T-helper 1 cell treated with Interleukin-12 subunit alpha and Interleukin-12 subunit beta and Interleukin-4 antibody, amounts not matched to agents 30 μg/mL and 1 μg/mL, for 36 hours (primary cell): Measurements from ENCODE around the gene TMEM80.

Experiments
- H3K27ac Mint-ChIP-seq: one replicate; pipeline ENCODE4 v1.8.0; 2021; ENCODE audit warnings: mild to moderate bottlenecking, mixed read lengths
- H3K27me3 Mint-ChIP-seq: one replicate; pipeline ENCODE4 v1.8.0; 2021; ENCODE audit warnings: low read depth, mixed read lengths
- H3K36me3 Mint-ChIP-seq: one replicate; pipeline ENCODE4 v1.8.0; 2021; ENCODE audit warnings: low read depth, mixed read lengths
- H3K4me1 Mint-ChIP-seq: one replicate; pipeline ENCODE4 v1.8.0; 2021; ENCODE audit warnings: low read depth, mixed read lengths
- H3K4me3 Mint-ChIP-seq: one replicate; pipeline ENCODE4 v1.8.0; 2021; ENCODE audit warnings: mild to moderate bottlenecking, moderate library complexity, mixed read lengths
- H3K9me3 Mint-ChIP-seq: one replicate; pipeline ENCODE4 v1.8.0; 2021; ENCODE audit warnings: mixed read lengths

The TMEM80 gene

GRCh38 chr11:719214-720016, 23.8 kb downstream of the TMEM80 start:
- Mint-ChIP-seq H3K9me3 (peaks cover 4% of the 10 kb centered on the region), H3K36me3 (no peaks in the 10 kb centered on the region), H3K27ac (no peak overlapping the region), H3K4me1 (peaks cover 7% of the 10 kb centered on the region), H3K4me3 (peak overlapping the region; percentile 64), H3K27me3 (peaks cover 30% of the 10 kb centered on the region)

- peaks cover 7% of the 10 kb centered on the region for H3K4me1 Mint-ChIP-seq
- H3K27ac Mint-ChIP-seq, result no peak overlapping the region
- H3K9me3 Mint-ChIP-seq, result peaks cover 3% of the 10 kb centered on the region
- peaks cover 32% of the 10 kb centered on the region for H3K27me3 Mint-ChIP-seq
- H3K4me3 Mint-ChIP-seq, result peak overlapping the region; percentile 34
- H3K36me3 Mint-ChIP-seq, result no peaks in the 10 kb centered on the region
Observed at GRCh38 chr11:720017-720641, 24.5 kb downstream of the TMEM80 start.

- Mint-ChIP-seq H3K4me3 (no peak overlapping the region), H3K27ac (no peak overlapping the region), H3K4me1 (peaks cover 9% of the 10 kb centered on the region), H3K36me3 (no peaks in the 10 kb centered on the region), H3K27me3 (peaks cover 29% of the 10 kb centered on the region), H3K9me3 (no peaks in the 10 kb centered on the region)
Observed at GRCh38 chr11:720642-721246, 25.1 kb downstream of the TMEM80 start.

GRCh38 chr11:721247-721740, 25.7 kb downstream of the TMEM80 start:
- Mint-ChIP-seq H3K9me3 (no peaks in the 10 kb centered on the region), H3K4me3 (peak overlapping the region; percentile 37), H3K27me3 (peaks cover 29% of the 10 kb centered on the region), H3K4me1 (peaks cover 9% of the 10 kb centered on the region), H3K27ac (no peak overlapping the region), H3K36me3 (no peaks in the 10 kb centered on the region)

- H3K4me1 Mint-ChIP-seq, result peaks cover 11% of the 10 kb centered on the region
- H3K27me3 Mint-ChIP-seq, result peaks cover 29% of the 10 kb centered on the region
- H3K9me3 Mint-ChIP-seq, result no peaks in the 10 kb centered on the region
- peak overlapping the region; percentile 37 for H3K4me3 Mint-ChIP-seq
- no peaks in the 10 kb centered on the region for H3K36me3 Mint-ChIP-seq
- no peak overlapping the region for H3K27ac Mint-ChIP-seq
Observed at GRCh38 chr11:721741-722345, 26.2 kb downstream of the TMEM80 start.

GRCh38 chr11:722346-722811, 26.8 kb downstream of the TMEM80 start:
- Mint-ChIP-seq H3K27ac (no peak overlapping the region), H3K4me3 (no peak overlapping the region), H3K36me3 (no peaks in the 10 kb centered on the region), H3K4me1 (peaks cover 11% of the 10 kb centered on the region), H3K9me3 (no peaks in the 10 kb centered on the region), H3K27me3 (peaks cover 29% of the 10 kb centered on the region)

GRCh38 chr11:723120-723883, 27.7 kb downstream of the TMEM80 start:
- Mint-ChIP-seq H3K4me1 (peaks cover 11% of the 10 kb centered on the region), H3K27me3 (peaks cover 29% of the 10 kb centered on the region), H3K36me3 (no peaks in the 10 kb centered on the region), H3K4me3 (peak overlapping the region; percentile 77), H3K9me3 (no peaks in the 10 kb centered on the region), H3K27ac (peak overlapping the region; percentile 57)

- no peak overlapping the region for H3K27ac Mint-ChIP-seq
- no peaks in the 10 kb centered on the region for H3K36me3 Mint-ChIP-seq
- no peaks in the 10 kb centered on the region for H3K9me3 Mint-ChIP-seq
- peaks cover 11% of the 10 kb centered on the region for H3K4me1 Mint-ChIP-seq
- peak overlapping the region; percentile 45 for H3K4me3 Mint-ChIP-seq
- H3K27me3 Mint-ChIP-seq, result peaks cover 24% of the 10 kb centered on the region
Observed at GRCh38 chr11:724049-724777, 28.6 kb downstream of the TMEM80 start.

GRCh38 chr11:724778-725386, 29.3 kb downstream of the TMEM80 start:
- Mint-ChIP-seq H3K4me1 (peaks cover 8% of the 10 kb centered on the region), H3K27ac (no peak overlapping the region), H3K9me3 (no peaks in the 10 kb centered on the region), H3K36me3 (no peaks in the 10 kb centered on the region), H3K27me3 (peaks cover 20% of the 10 kb centered on the region), H3K4me3 (peak overlapping the region; percentile 59)

- no peaks in the 10 kb centered on the region for H3K36me3 Mint-ChIP-seq
- H3K4me1 Mint-ChIP-seq, result peaks cover 7% of the 10 kb centered on the region
- H3K9me3 Mint-ChIP-seq, result no peaks in the 10 kb centered on the region
- peak overlapping the region; percentile 48 for H3K4me3 Mint-ChIP-seq
- H3K27ac Mint-ChIP-seq, result no peak overlapping the region
- H3K27me3 Mint-ChIP-seq, result peaks cover 17% of the 10 kb centered on the region
Observed at GRCh38 chr11:725624-726202, 30.1 kb downstream of the TMEM80 start.

GRCh38 chr11:726278-727220, 30.9 kb downstream of the TMEM80 start:
- Mint-ChIP-seq H3K4me3 (peak overlapping the region; percentile 48), H3K36me3 (no peaks in the 10 kb centered on the region), H3K27me3 (peaks cover 13% of the 10 kb centered on the region), H3K27ac (no peak overlapping the region), H3K9me3 (no peaks in the 10 kb centered on the region), H3K4me1 (peaks cover 7% of the 10 kb centered on the region)

- Mint-ChIP-seq H3K27ac (no peak overlapping the region), H3K36me3 (no peaks in the 10 kb centered on the region), H3K4me3 (no peak overlapping the region)
Observed at GRCh38 chr11:727281-727701, 31.7 kb downstream of the TMEM80 start.

More at GRCh38 chr11:727281-727701, 31.7 kb downstream of the TMEM80 start:
- Mint-ChIP-seq H3K27me3 (peaks cover 11% of the 10 kb centered on the region), H3K4me1 (peaks cover 7% of the 10 kb centered on the region), H3K9me3 (no peaks in the 10 kb centered on the region)
